GM19467 (cell line): ENCODE data around the gene WRNIP1.

ENCODE experiments used
- ATAC-seq: cut with Tn5 transposase; IDR thresholded peaks from one replicate; pipeline ENCODE4 v1.9.1; 2021; ENCODE audit warnings: mild to moderate bottlenecking, moderate library complexity; ENCODE audit not compliant: unreplicated experiment

WRNIP1 gene

GRCh38 chr6:2830183-2830582 is 65.0 kb downstream of the WRNIP1 start:
- no peak for ATAC-seq

GRCh38 chr6:2831392-2831791 is 66.2 kb downstream of the WRNIP1 start:
- ATAC-seq = no peak

- no peak for ATAC-seq
These were observed 69.1 kb downstream of the WRNIP1 start for GRCh38 chr6:2834262-2834661.
